HEK293T (cell line): Measurements from ENCODE around the gene TAF1B.

Experiments used
- ARNT ChIP-seq: fragments of 450-650 bp; IDR thresholded peaks from 2 replicates; pipeline ENCODE4 v1.6.1; 2017; ENCODE audit warnings: mild to moderate bottlenecking
- BHLHE40 ChIP-seq: fragments of 450-650 bp; IDR thresholded peaks from 2 replicates; pipeline ENCODE4 v1.6.1; 2016; ENCODE audit warnings: mild to moderate bottlenecking, moderate library complexity, borderline replicate concordance
- FOXK2 ChIP-seq: fragments of 450-650 bp; IDR thresholded peaks from 2 replicates; pipeline ENCODE4 v1.6.1; 2016; ENCODE audit warnings: mild to moderate bottlenecking
- FOXM1 ChIP-seq: fragments of 450-650 bp; IDR thresholded peaks from 2 replicates; pipeline ENCODE4 v1.6.1; 2017; ENCODE audit warnings: mild to moderate bottlenecking, borderline replicate concordance
- PKNOX1 ChIP-seq: fragments of 450-650 bp; IDR thresholded peaks from 2 replicates; pipeline ENCODE4 v1.6.1; 2016
- SP1 ChIP-seq: fragments of 450-650 bp; IDR thresholded peaks from 2 replicates; pipeline ENCODE4 v1.6.1; 2017
- SUZ12 ChIP-seq: fragments of 450-650 bp; IDR thresholded peaks from 2 replicates; pipeline ENCODE4 v1.6.1; 2016; ENCODE audit warnings: mild to moderate bottlenecking
- ZNF384 ChIP-seq: fragments of 450-650 bp; IDR thresholded peaks from 2 replicates; pipeline ENCODE4 v1.6.1; 2016

- TF ChIP-seq ARNT (no peak), SUZ12 (no peak), FOXM1 (no peak), BHLHE40 (no peak), FOXK2 (no peak), SP1 (no peak), ZNF384 (no peak), PKNOX1 (no peak)
Observed at GRCh38 chr2:9909106-9909505, 65.8 kb downstream of the TAF1B start.
